Fibroblast of the conjunctiva (primary cell): ENCODE results near the gene TAF11L13.

Experiments
- DNase-seq: peaks from one replicate; pipeline ENCODE4 v3.0.0-alpha.2; 2010; ENCODE audit warnings: low read depth

TAF11L13 gene

GRCh38 chr5:17679597-17680203 lies 47.8 kb downstream of the TAF11L13 start:
- DNase-seq: no peak

- no peak for DNase-seq
Observed at GRCh38 chr5:17680737-17681136, 48.8 kb downstream of the TAF11L13 start.
